Progenitor cell of endocrine pancreas (in vitro differentiated cells): Measurements from ENCODE around the gene LAPTM5. TPM values are rescaled to one million over a fixed set of nuclear protein-coding genes. Genes with fewer than 3 reads are reported as not detected.
"Not testable (repeated sequence)": the region's sequence is repeated elsewhere in the genome, so short reads cannot be mapped to it uniquely, and the experiment has no call there.

Experiments used
- DNase-seq: peaks from one replicate; pipeline ENCODE4 v3.0.0; 2021; ENCODE audit warnings: low spot score; ENCODE audit not compliant: unreplicated experiment
- H3K27ac Mint-ChIP-seq: 2 replicates; pipeline ENCODE4 v1.8.0; 2021; ENCODE audit warnings: mild to moderate bottlenecking, moderate library complexity, mixed read lengths
- H3K27me3 Mint-ChIP-seq: 2 replicates; pipeline ENCODE4 v1.8.0; 2021; ENCODE audit warnings: mixed read lengths
- H3K36me3 Mint-ChIP-seq: 2 replicates; pipeline ENCODE4 v1.8.0; 2022; ENCODE audit warnings: mixed read lengths; ENCODE audit not compliant: insufficient read depth
- H3K4me1 Mint-ChIP-seq: 2 replicates; pipeline ENCODE4 v1.8.0; 2021; ENCODE audit warnings: low read depth, mixed read lengths
- H3K4me3 Mint-ChIP-seq: 2 replicates; pipeline ENCODE4 v1.8.0; 2021; ENCODE audit warnings: low read depth, mild to moderate bottlenecking, moderate library complexity, mixed read lengths
- H3K9me3 Mint-ChIP-seq: 2 replicates; pipeline ENCODE4 v1.8.0; 2021; ENCODE audit warnings: low read depth, mixed read lengths
- total RNA-seq: library from RNA; stranded (reverse); gene quantifications from 2 replicates; pipeline ENCODE4 v1.2.1, GENCODE V29; 2021
- TF ChIP-seq, protein P1 (sequence below): fragments of 200-600 bp; sonication (generic); IDR thresholded peaks from one replicate; pipeline ENCODE4 v1.5.0; 2021; ENCODE audit warnings: antibody characterized with exemption, mild to moderate bottlenecking; ENCODE audit not compliant: unreplicated experiment

Gene LAPTM5
- total RNA-seq, 1 donor from 2014 or later, result not detected

DNA sequence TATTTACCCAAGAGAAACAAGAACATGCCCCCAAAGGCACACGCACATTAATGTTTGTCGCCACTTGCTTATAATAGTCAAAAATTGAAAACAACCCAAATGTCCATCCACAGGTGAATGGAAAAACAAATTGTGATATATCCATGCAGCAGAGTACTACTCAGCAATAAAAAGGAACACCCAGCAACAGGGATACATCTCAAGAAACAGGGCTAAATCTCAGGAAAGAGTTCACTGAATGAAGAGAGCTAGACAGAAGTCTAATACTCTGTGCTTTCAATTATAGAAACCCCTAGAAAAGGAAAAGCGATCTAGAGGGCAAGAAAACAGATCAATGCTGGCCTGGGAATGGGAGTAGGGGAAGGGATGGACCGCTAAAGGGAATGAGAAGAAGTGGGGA lies 36.7 kb upstream of the LAPTM5 start:
- H3K9me3 Mint-ChIP-seq, result no peaks in the 10 kb centered on the region
- TF ChIP-seq, protein P1, sequence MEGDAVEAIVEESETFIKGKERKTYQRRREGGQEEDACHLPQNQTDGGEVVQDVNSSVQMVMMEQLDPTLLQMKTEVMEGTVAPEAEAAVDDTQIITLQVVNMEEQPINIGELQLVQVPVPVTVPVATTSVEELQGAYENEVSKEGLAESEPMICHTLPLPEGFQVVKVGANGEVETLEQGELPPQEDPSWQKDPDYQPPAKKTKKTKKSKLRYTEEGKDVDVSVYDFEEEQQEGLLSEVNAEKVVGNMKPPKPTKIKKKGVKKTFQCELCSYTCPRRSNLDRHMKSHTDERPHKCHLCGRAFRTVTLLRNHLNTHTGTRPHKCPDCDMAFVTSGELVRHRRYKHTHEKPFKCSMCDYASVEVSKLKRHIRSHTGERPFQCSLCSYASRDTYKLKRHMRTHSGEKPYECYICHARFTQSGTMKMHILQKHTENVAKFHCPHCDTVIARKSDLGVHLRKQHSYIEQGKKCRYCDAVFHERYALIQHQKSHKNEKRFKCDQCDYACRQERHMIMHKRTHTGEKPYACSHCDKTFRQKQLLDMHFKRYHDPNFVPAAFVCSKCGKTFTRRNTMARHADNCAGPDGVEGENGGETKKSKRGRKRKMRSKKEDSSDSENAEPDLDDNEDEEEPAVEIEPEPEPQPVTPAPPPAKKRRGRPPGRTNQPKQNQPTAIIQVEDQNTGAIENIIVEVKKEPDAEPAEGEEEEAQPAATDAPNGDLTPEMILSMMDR, result no peak
- peaks cover 19% of the 10 kb centered on the region for H3K27me3 Mint-ChIP-seq
- no peak overlapping the region for H3K27ac Mint-ChIP-seq
- H3K4me3 Mint-ChIP-seq, result no peak overlapping the region
- no peaks in the 10 kb centered on the region for H3K36me3 Mint-ChIP-seq
- peaks cover 1% of the 10 kb centered on the region for H3K4me1 Mint-ChIP-seq
- DNase-seq, result no peak

DNA sequence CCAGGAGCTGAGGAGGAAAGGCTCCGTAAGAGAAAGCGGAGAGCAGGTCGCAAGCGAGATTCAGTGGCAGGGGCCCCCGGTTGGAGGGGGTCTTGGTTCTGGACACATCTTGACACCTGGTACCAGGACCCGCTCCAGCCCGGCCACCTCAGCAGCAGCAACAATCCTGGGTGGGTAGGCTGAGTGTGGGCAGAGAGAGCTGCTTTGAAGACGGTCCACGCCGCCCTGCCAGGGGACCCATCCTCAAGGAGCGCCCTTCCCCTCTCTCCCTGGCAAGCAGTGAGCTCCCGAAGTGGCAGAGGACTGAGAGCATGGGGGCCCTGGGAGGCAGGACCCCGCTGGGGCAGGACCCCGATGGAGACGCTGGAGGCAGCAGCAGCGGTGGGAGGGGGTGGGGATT lies 35.6 kb upstream of the LAPTM5 start:
- Mint-ChIP-seq H3K9me3 (no peaks in the 10 kb centered on the region), H3K36me3 (no peaks in the 10 kb centered on the region), H3K4me3 (no peak overlapping the region), H3K27ac (no peak overlapping the region), H3K27me3 (peaks cover 24% of the 10 kb centered on the region), H3K4me1 (peaks cover 6% of the 10 kb centered on the region)
- no peak for DNase-seq
- TF ChIP-seq, protein P1, result no peak

DNA sequence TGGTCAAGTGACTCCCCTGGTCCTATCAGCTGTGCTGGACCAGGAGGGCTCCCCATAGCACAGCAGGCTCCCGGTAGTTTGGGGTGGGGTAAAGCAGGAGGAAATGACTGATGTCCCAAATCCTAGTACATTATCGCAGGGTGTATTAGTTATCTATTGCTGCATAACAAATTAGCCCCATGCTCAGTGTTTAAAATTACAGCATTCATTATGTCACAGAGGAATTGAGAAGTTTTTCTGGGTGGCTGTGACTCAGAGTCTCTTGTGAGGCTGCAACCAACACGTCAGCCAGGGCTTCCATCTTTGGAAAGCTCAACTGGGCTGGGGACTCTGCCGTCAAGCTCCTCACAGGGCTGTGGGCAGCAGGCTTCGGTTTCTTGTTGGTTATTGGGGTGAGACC lies 34.3 kb upstream of the LAPTM5 start:
- Mint-ChIP-seq H3K4me1 (peaks cover 11% of the 10 kb centered on the region), H3K27ac (no peak overlapping the region), H3K27me3 (peaks cover 33% of the 10 kb centered on the region)

DNA sequence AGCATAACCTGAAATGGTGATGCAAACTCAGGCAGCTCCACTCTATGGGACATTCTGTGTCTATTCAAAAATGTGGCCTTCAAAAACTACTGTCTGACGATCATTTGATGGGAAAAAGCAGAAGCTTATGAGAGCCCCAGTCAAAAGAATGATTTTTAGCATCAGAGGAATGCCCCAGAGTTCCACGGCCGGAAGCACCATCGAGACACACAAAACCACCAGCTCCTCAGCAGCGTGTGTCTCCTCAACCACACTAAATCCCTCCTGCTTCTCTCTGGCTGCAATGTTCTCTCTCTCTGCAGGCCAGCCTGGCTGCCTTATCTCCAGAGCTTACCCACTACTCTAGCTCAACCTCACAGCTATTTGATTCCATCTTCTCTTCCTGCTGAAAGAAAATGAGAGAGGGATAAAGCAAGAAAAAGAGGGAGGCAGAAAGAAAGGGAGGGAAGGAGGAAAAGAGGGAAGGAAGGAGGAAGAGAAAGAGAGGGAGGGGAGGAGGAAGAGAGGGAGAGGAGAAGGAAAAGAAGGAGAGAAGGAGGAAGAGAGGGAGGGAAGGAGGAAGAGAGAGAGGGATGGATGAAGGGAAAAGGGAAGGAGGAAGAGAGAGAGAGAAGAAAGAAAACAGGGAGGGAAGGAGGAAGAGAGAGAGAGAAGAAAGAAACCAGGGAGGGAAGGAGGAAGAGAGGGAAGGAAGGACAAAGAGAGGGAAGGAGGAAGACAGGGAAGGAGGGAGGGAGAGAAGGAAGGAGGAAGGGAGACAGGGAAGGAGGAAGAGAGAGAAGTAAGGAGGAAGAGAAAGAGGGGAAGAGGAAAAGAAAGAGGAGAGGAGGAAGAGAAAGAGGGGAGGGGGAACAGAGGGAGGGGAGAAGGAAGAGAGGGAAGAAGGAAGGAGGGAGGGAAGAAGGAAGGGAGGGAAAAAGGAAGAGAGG lies 33.5 kb upstream of the LAPTM5 start:
- H3K27me3 Mint-ChIP-seq, result peaks cover 33% of the 10 kb centered on the region
- no peaks in the 10 kb centered on the region for H3K36me3 Mint-ChIP-seq
- H3K4me1 Mint-ChIP-seq, result peaks cover 11% of the 10 kb centered on the region
- TF ChIP-seq, protein P1, result no peak
- no peak overlapping the region for H3K27ac Mint-ChIP-seq
- H3K4me3 Mint-ChIP-seq, result no peak overlapping the region
- no peaks in the 10 kb centered on the region for H3K9me3 Mint-ChIP-seq
- DNase-seq, result no peak

More for the DNA sequence above, 34.3 kb upstream of the LAPTM5 start:
- H3K36me3 Mint-ChIP-seq, result no peaks in the 10 kb centered on the region
- H3K9me3 Mint-ChIP-seq, result no peaks in the 10 kb centered on the region
- TF ChIP-seq, protein P1, result no peak
- DNase-seq, result no peak
- H3K4me3 Mint-ChIP-seq, result no peak overlapping the region

DNA sequence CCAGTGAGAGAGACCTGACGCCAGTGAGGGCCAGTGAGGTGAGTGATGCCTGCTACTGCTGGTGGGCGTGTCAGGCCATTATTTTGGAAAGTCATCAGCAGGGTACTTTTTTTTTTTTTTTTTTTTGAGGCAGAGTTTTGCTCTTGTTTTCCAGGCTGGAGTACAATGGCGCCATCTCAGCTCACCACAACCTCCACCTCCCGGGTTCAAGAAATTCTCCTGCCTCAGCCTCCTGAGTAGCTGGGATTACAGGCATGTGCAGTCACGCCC lies 32.6 kb upstream of the LAPTM5 start:
- not testable (repeated sequence) for H3K27ac Mint-ChIP-seq
- Mint-ChIP-seq H3K4me1 (peaks cover 11% of the 10 kb centered on the region), H3K27me3 (peaks cover 33% of the 10 kb centered on the region)

More for the DNA sequence above, 32.6 kb upstream of the LAPTM5 start:
- not testable (repeated sequence) for H3K9me3 Mint-ChIP-seq, DNase-seq, H3K36me3 Mint-ChIP-seq, H3K4me3 Mint-ChIP-seq
